Endothelial cell of umbilical vein (primary cell): ENCODE measurements around the gene BDH1. TPM values are rescaled to one million over a fixed set of nuclear protein-coding genes. Genes with fewer than 3 reads are reported as not detected.

Experiments
- BruUV-seq: library from RNA; stranded (reverse); fragments of 400-500 nt; replicated peaks from 2 replicates; lab custom pipeline; 2021; lab: Mats Ljungman, UMichigan
- CTCF ChIA-PET: fragments of 300-600, 350-600 bp; sonication (Branson Sonifier 250); formaldehyde crosslinking; loops from one replicate; lab custom pipeline; 2021; ENCODE audit warnings: antibody characterized with exemption, inconsistent platforms; lab: Charles Lee
- POLR2A ChIA-PET: fragments of 300-600, 350-600 bp; sonication (Branson Sonifier 250); formaldehyde crosslinking; loops from one replicate; lab custom pipeline; 2021; ENCODE audit warnings: antibody characterized with exemption, inconsistent platforms; lab: Charles Lee
- DNase-seq: peaks from one replicate; pipeline ENCODE4 v3.0.0-alpha.2; 2011; ENCODE audit warnings: low read depth, low spot score
- FAIRE-seq: peaks from 2 replicates; lab custom pipeline; 2011; peaks lifted over from hg19 to GRCh38; lab: Jason Lieb, UNC
- H2AFZ ChIP-seq: 2 replicates; pipeline ENCODE4 v1.6.0; 2012; ENCODE audit warnings: low read depth, low read length, control low read depth, inconsistent platforms
- H3K27ac ChIP-seq: 2 replicates; pipeline ENCODE4 v1.5.1; 2011; ENCODE audit warnings: low read depth, mild to moderate bottlenecking, control low read depth, low read length, moderate library complexity; ENCODE audit not compliant: insufficient read depth
- H3K27me3 ChIP-seq, 2 experiments: 2 replicates each; pipeline versions ENCODE4 v1.6.0 to v1.6.1; 2011; ENCODE audit warnings: low read length in 2 of 2, mixed read lengths in 1 of 2; ENCODE audit not compliant: control insufficient read depth in 2 of 2, insufficient read depth in 2 of 2
- H3K36me3 ChIP-seq, 2 experiments: 2 replicates in 1 of 2; 3 replicates in 1 of 2; pipeline ENCODE4 v1.5.1; 2011; ENCODE audit warnings: low read length in 2 of 2, mild to moderate bottlenecking in 1 of 2, moderate library complexity in 1 of 2; ENCODE audit not compliant: control insufficient read depth in 2 of 2, insufficient read depth in 2 of 2; ENCODE audit errors: extremely low read depth in 1 of 2
- H3K4me1 ChIP-seq: 3 replicates; pipeline ENCODE4 v1.5.1; 2011; ENCODE audit warnings: mild to moderate bottlenecking, low read length; ENCODE audit not compliant: control insufficient read depth, insufficient read depth; ENCODE audit errors: extremely low read depth
- H3K4me2 ChIP-seq: 2 replicates; pipeline ENCODE4 v1.6.1; 2011; ENCODE audit warnings: low read length, control low read depth, mixed read lengths; ENCODE audit not compliant: insufficient read depth
- H3K4me3 ChIP-seq, 3 experiments: fragments of 200-600 bp in 1 of 3; sonication (generic), shearing (Covaris generic) in 1 of 3; replicated peaks in 1 of 3; 2 replicates each; pipeline ENCODE4 v1.5.1; 2011 to 2016; ENCODE audit warnings: control low read depth in 3 of 3, low read length in 3 of 3, mild to moderate bottlenecking in 2 of 3, inconsistent platforms in 1 of 3, low read depth in 1 of 3, moderate library complexity in 1 of 3; ENCODE audit not compliant: insufficient read depth in 1 of 3
- H3K79me2 ChIP-seq: 2 replicates; pipeline ENCODE4 v1.6.0; 2012; ENCODE audit warnings: low read length, inconsistent platforms; ENCODE audit not compliant: control insufficient read depth, insufficient read depth
- H3K9ac ChIP-seq: replicated peaks from 2 replicates; pipeline ENCODE3; 2011; ENCODE audit warnings: low read length, control low read depth; ENCODE audit not compliant: insufficient read depth; ENCODE audit errors: extremely low read depth
- H3K9me1 ChIP-seq: replicated peaks from 3 replicates; pipeline ENCODE4 v1.6.0; 2011; ENCODE audit warnings: mild to moderate bottlenecking, low read length; ENCODE audit not compliant: control insufficient read depth, insufficient read depth; ENCODE audit errors: extremely low read depth
- H3K9me3 ChIP-seq: replicated peaks from 2 replicates; pipeline ENCODE4 v1.5.1; 2012; ENCODE audit warnings: low read length, inconsistent platforms; ENCODE audit not compliant: control insufficient read depth, insufficient read depth
- H4K20me1 ChIP-seq: replicated peaks from 2 replicates; pipeline ENCODE3; 2011; ENCODE audit warnings: mild to moderate bottlenecking, low read length; ENCODE audit not compliant: control insufficient read depth, insufficient read depth; ENCODE audit errors: extremely low read depth
- CTCF ChIP-seq, 2 donors: IDR thresholded peaks; 1 replicate in 1 of 2; 2 replicates in 1 of 2; pipeline ENCODE4 v1.5.1; 2011; ENCODE audit warnings: low read length in 2 of 2, mild to moderate bottlenecking in 2 of 2, moderate library complexity in 2 of 2, control low read depth in 1 of 2, inconsistent platforms in 1 of 2, low read depth in 1 of 2; ENCODE audit not compliant: insufficient read depth in 1 of 2; ENCODE audit errors: extremely low read depth in 1 of 2
- EZH2 ChIP-seq: IDR thresholded peaks from 2 replicates; pipeline ENCODE4 v1.6.1; 2012; ENCODE audit warnings: borderline replicate concordance, low read depth, mild to moderate bottlenecking, moderate library complexity, low read length, inconsistent platforms; ENCODE audit not compliant: severe bottlenecking
- FOS ChIP-seq: IDR thresholded peaks from 2 replicates; pipeline ENCODE4 v1.6.1; 2011; ENCODE audit warnings: mild to moderate bottlenecking, low read length, moderate library complexity, borderline replicate concordance; ENCODE audit not compliant: insufficient read depth
- GATA2 ChIP-seq: IDR thresholded peaks from 2 replicates; pipeline ENCODE4 v1.7.0; 2011; ENCODE audit warnings: low read depth, mild to moderate bottlenecking, moderate library complexity, mixed read lengths, low read length; ENCODE audit not compliant: insufficient read length, insufficient read depth
- JUN ChIP-seq: IDR thresholded peaks from 2 replicates; pipeline ENCODE4 v1.6.1; 2011; ENCODE audit warnings: borderline replicate concordance, low read depth; ENCODE audit not compliant: insufficient read length, insufficient read depth
- MAX ChIP-seq: IDR thresholded peaks from 2 replicates; pipeline ENCODE4 v1.6.1; 2011; ENCODE audit not compliant: insufficient read depth, insufficient read length
- MYC ChIP-seq: IDR thresholded peaks from one replicate; pipeline ENCODE4 v1.6.1; 2011; ENCODE audit warnings: mild to moderate bottlenecking, low read depth, low read length
- POLR2A ChIP-seq: IDR thresholded peaks from 2 replicates; pipeline ENCODE4 v1.6.1; 2012; ENCODE audit warnings: low read depth, mild to moderate bottlenecking, control low read depth, low read length
- POLR2AphosphoS5 ChIP-seq: IDR thresholded peaks from 2 replicates; pipeline ENCODE4 v1.6.1; 2012; ENCODE audit warnings: low read depth, mild to moderate bottlenecking, control low read depth, low read length, moderate library complexity; ENCODE audit not compliant: insufficient read depth
- dilution Hi-C: fragments of 300-500 bp; cut with MboI; formaldehyde crosslinking; loops from one replicate; pipeline ENCODE4 v1.15.0; 2019; ENCODE audit warnings: low sequenced_read_pairs; ENCODE audit not compliant: extremely low pct_ligation_motif_present
- intact Hi-C: fragments of 100-400 bp; cut with micrococcal nuclease; formaldehyde crosslinking; loops from one replicate; pipeline ENCODE4 v1.10.0; 2022
- polyA plus RNA-seq, 4 experiments: library from polyadenylated mRNA; depleted of rRNA in 3 of 4; stranded (reverse) in 3 of 4; unstranded in 1 of 4; fragments of >200 nt; gene quantifications; 2 replicates each; pipeline versions ENCODE4 v1.2.1 to v1.2.3, GENCODE V29; 2011 to 2012; ENCODE audit warnings: missing spikeins in 1 of 4
- total RNA-seq: library from RNA; stranded (reverse); gene quantifications from 2 replicates; pipeline ENCODE4 v1.2.3, GENCODE V29; 2021

The BDH1 gene
- total and polyA plus RNA-seq, 2 donors (not counting 3 experiments of a cell fraction or from before 2014, with no cell fraction given), result 6.9 to 12.2 TPM

- no peak overlapping the region for H2AFZ ChIP-seq
- H3K27ac ChIP-seq, result no peak overlapping the region
- H3K4me1 ChIP-seq, result peaks cover 12% of the 10 kb centered on the region
- no peak overlapping the region for H3K4me2 ChIP-seq
- H3K79me2 ChIP-seq, result no peaks in the 10 kb centered on the region
- dilution Hi-C loops, result loop anchor here (25.0 kb wide), 1 partner anchor 258 kb away; no protein-coding TSS in a partner anchor
- no peak for DNase-seq
- no peak for TF ChIP-seq JUN
- no peak for TF ChIP-seq POLR2AphosphoS5
- TF ChIP-seq MYC, result no peak
- no peak for TF ChIP-seq POLR2A
- TF ChIP-seq GATA2, result no peak
- TF ChIP-seq EZH2, result no peak
- TF ChIP-seq CTCF (IDR thresholded peaks at IDR 0.05; ENCODE audit: extremely low read depth in 1 of 2, insufficient read depth in 1 of 2, low read depth in 1 of 2, low read length in 2 of 2), result no peak
- no peak for TF ChIP-seq FOS
- no peak for TF ChIP-seq MAX
- no peaks in the 10 kb centered on the region for H3K9me3 ChIP-seq
- H3K36me3 ChIP-seq, result no peaks in the 10 kb centered on the region
- BruUV-seq, result no TSS peak
- POLR2A ChIA-PET, result no interaction called here
- FAIRE-seq, result no peak
- no peaks in the 10 kb centered on the region for H3K9me1 ChIP-seq
- intact Hi-C loops, result no loop called here
- CTCF ChIA-PET, result interaction anchor here (0.9 to 1.1 kb wide), 2 partner anchors 10 to 79 kb away, joined by 3 to 4 read pairs; no protein-coding TSS in a partner anchor
- H4K20me1 ChIP-seq, result no peaks in the 10 kb centered on the region
- H3K4me3 ChIP-seq, result no peak overlapping the region
- H3K27me3 ChIP-seq, result no peaks in the 10 kb centered on the region
- H3K9ac ChIP-seq, result no peak overlapping the region
Observed at GRCh38 chr3:197520311-197521276, 35.2 kb downstream of the BDH1 start.
